Measurements from ENCODE around the gene SLC8A1.

SLC8A1 gene

DNA sequence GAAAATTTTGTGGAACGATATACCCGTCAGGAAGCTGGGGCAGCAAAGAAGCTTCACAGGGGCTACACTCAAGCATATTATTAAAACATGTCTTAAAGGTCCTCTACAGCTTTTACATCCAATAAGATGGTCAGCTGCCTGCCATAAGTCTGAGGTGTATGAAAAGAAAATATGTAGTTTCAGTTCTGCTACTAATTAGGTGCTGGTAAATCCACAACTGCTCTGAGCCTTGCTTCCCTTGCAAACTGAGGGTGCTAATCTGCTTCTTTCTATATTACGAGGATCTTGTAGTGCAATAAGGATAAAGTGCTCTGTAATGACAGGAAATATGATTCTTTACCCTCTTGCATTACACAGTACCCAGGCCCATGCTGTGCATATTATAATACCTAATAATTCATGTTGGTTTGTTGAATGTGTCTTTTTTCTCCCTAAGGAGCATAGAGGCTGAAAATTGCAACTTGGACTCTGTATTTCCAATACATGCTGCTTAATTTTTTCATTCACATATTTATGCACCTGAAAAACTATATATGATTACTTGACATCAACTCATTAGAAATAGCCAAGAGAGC lies 14.5 kb upstream of the SLC8A1 start:
- in situ Hi-C loops (cut with HindIII; ENCODE audit: low sequenced_read_pairs), result no loop called here
- H3K4me3 ChIP-seq (ENCODE audit: low read depth, low read length), result no peak overlapping the region
- no peak for DNase-seq (ENCODE audit: low read depth)
- TF ChIP-seq, protein P1, sequence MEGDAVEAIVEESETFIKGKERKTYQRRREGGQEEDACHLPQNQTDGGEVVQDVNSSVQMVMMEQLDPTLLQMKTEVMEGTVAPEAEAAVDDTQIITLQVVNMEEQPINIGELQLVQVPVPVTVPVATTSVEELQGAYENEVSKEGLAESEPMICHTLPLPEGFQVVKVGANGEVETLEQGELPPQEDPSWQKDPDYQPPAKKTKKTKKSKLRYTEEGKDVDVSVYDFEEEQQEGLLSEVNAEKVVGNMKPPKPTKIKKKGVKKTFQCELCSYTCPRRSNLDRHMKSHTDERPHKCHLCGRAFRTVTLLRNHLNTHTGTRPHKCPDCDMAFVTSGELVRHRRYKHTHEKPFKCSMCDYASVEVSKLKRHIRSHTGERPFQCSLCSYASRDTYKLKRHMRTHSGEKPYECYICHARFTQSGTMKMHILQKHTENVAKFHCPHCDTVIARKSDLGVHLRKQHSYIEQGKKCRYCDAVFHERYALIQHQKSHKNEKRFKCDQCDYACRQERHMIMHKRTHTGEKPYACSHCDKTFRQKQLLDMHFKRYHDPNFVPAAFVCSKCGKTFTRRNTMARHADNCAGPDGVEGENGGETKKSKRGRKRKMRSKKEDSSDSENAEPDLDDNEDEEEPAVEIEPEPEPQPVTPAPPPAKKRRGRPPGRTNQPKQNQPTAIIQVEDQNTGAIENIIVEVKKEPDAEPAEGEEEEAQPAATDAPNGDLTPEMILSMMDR (IDR thresholded peaks at IDR 0.05; ENCODE audit: low read depth, low read length, missing control alignments), result no peak

DNA sequence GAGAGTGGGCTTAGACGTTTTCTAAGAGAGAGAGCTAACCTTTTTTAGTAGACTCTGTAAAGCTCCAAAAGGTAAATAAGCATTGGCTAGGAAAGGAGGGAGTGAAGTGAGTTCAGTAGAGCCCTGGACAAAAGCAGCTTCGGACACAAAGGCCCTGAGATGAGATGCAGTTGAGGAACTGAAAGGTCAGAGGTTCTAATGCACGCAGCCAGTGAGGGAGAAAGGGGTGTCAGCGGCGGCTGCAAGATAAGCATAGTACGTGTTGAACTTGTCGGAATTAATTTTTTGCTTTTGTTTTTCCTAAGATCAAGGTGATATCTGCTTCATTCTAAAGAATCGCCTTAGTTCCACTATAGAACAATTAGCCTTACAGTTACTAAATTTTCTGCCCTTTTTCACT lies 11.2 kb upstream of the SLC8A1 start:
- DNase-seq (ENCODE audit: low read depth), result no peak
- TF ChIP-seq, protein P1 (IDR thresholded peaks at IDR 0.05; ENCODE audit: low read depth, low read length, missing control alignments), result no peak
- H3K4me3 ChIP-seq (ENCODE audit: low read depth, low read length), result no peak overlapping the region
- in situ Hi-C loops (cut with HindIII; ENCODE audit: low sequenced_read_pairs), result no loop called here

DNA sequence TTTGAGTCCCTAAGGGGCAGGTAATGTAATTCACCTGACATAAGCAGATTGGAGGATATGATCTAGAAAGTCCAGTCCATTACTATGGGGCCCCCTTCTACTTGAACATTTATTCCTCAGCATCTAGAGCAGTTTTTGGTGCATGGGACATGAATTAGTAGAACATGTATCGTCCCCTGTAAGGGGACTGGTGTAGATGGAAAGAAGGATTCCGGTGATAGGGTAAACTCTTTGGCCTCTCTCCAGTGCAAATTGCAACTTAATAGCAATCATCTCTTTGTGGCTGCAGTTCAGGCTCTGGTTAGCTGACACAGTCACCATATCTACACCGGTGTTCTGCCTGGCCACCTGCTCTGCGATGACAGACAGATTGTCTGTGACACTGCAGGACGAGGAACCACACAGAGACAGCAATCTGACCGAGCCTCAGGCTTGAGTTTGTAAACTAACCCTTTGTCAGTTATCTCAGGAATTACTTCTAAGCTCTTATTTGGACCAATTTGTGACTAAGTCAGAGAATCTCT lies 6.4 kb upstream of the SLC8A1 start:
- in situ Hi-C loops (cut with HindIII; ENCODE audit: low sequenced_read_pairs), result no loop called here
- TF ChIP-seq, protein P1 (IDR thresholded peaks at IDR 0.05; ENCODE audit: low read depth, low read length, missing control alignments), result no peak
- no peak overlapping the region for H3K4me3 ChIP-seq (ENCODE audit: low read depth, low read length)
- no peak for DNase-seq (ENCODE audit: low read depth)

DNA sequence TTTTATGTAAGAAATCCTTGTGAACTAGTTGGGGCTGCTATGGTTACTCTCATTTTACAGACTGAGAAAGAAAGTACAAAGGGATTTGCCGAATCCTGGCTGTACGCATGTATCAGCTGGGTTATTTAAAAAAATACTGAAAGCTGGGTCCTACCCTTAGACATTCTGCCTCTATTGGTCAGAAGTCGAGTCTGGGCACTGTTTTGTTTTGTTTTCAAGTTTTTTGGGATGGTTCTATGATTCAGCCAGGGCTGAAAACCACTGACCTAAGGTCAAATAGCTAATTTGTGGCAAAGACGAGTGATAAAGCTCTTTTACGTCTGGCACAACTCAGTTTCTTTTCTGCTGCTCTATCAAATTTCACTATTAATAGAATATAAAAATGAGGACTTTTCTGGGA lies 5.9 kb upstream of the SLC8A1 start:
- no peak for DNase-seq (ENCODE audit: low read depth)
- TF ChIP-seq, protein P1 (IDR thresholded peaks at IDR 0.05; ENCODE audit: low read depth, low read length, missing control alignments), result no peak
- in situ Hi-C loops (cut with HindIII; ENCODE audit: low sequenced_read_pairs), result no loop called here
- H3K4me3 ChIP-seq (ENCODE audit: low read depth, low read length), result no peak overlapping the region

DNA sequence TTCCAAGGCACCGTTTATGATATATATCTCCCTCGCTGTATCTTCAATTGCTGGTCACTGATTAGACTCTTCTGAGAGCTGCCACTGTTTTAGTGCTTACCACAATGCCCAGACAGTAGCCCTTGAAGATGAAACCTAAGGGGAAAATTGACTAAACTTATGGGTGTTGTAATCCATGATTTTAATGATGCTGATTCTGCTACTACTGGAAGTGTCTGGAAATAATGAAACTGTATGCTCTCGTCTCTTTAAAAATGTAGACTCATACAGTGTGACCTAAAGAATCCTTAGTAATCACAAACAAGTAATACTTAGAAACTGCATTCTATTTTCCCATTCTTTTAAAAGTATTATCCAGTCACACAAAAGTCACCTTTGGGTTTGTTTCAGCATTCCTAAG lies 5.5 kb upstream of the SLC8A1 start:
- TF ChIP-seq, protein P1 (IDR thresholded peaks at IDR 0.05; ENCODE audit: low read depth, low read length, missing control alignments), result no peak
- in situ Hi-C loops (cut with HindIII; ENCODE audit: low sequenced_read_pairs), result no loop called here
- no peak for DNase-seq (ENCODE audit: low read depth)
- H3K4me3 ChIP-seq (ENCODE audit: low read depth, low read length), result no peak overlapping the region

DNA sequence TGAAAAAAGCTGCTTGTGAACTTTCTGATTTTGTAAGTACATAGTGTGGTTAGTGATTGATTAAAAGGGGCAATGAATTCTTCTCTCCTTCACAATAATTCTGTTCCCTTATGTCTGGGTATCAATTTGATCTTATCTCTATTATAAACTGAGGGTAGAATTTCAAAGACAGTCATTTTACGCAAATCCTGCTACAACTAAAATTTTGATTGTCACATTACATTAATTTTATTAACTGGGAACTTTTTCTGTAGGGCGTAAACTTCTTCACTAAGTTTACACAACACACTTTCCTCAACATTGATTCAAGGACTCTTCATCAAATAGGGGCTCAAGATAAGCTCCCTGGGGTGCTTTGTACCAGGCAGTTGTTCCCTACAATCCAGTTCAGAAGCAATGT lies 5.0 kb upstream of the SLC8A1 start:
- DNase-seq (ENCODE audit: low read depth), result no peak
- TF ChIP-seq, protein P1 (IDR thresholded peaks at IDR 0.05; ENCODE audit: low read depth, low read length, missing control alignments), result no peak
- in situ Hi-C loops (cut with HindIII; ENCODE audit: low sequenced_read_pairs), result no loop called here
- no peak overlapping the region for H3K4me3 ChIP-seq (ENCODE audit: low read depth, low read length)

Data from astrocyte of the cerebellum (primary cell).